HG03060 (cell line): ENCODE data around the gene GALNT14.

Source experiments
- ATAC-seq: cut with Tn5 transposase; IDR thresholded peaks from one replicate; pipeline ENCODE4 v1.9.1; 2021; ENCODE audit warnings: low read depth, moderate number of reproducible peaks; ENCODE audit not compliant: unreplicated experiment

GALNT14 gene

DNA sequence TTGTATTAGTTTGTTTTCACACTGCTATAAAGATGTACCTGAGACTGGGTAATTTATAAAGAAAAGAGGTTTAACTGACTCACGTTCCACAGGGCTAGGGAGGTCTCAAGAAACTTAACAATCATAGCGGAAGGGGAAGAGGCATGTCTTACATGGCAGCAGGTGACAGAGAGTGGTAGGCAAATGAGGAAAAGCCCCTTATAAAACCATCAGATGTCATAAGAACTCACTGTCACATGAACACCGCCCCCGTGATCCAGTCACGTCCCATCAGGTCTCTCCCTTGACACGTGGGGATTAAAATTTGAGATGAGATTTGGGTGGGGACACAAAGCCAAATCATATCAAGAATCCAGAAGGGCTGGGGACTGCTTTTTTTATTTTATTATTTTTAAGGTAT is 120.0 kb downstream of the GALNT14 start:
- no peak for ATAC-seq

DNA sequence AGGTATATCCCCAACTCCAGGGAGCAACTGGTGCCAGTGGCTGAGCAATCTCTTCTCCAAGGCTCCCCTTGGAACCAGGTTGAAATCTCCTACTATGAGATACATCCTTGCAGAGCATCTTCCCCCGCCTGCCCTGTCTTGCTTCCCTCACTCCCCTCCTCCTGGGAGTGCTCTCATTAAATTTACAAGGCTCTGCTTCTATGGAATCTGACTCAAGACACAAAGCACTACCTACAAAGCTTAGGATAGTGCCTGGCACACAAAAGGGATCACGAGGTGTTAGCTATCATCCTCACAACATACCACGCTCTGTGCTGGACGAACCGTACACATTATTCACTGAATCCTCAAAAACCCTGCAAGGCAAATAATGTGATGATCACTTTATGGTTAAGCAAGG is 121.6 kb downstream of the GALNT14 start:
- no peak for ATAC-seq

DNA sequence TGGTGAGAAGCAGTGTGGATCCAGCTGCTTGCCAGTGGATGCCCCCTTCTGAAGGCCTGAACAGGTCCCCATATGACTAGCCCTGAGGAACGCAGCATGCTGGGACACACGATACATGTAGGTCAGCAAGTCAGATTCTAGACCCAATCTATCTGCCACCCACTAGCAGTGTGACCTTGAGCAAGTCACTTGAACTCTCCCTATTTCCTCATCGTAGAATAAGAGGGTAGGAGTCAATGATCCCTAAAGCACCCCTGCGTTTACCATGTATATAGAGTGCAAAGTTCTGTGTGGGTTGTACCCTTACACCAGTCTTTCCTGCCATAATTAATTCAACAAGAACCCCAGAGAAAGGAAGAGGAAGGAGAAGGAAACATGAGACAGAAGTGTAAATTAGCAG is 123.7 kb downstream of the GALNT14 start:
- ATAC-seq: no peak

DNA sequence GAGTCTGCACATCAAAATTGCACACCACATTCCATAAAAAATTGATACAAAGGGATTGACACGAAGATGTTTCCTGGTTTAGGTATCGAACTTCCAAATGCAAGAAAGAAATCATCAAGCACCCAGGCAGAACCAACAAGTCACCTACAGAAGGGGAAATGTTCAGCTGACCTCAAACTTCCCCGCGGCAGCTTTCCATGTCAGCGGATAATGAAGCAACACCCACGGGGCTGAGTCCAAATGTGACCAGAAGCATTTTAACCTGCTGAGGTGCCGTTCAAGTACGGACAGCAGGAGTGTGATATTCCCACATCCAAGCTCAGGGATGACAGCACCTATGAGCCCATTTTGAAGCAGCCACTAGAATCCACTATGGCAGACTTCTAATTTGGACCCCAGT is 124.9 kb downstream of the GALNT14 start:
- ATAC-seq: no peak

DNA sequence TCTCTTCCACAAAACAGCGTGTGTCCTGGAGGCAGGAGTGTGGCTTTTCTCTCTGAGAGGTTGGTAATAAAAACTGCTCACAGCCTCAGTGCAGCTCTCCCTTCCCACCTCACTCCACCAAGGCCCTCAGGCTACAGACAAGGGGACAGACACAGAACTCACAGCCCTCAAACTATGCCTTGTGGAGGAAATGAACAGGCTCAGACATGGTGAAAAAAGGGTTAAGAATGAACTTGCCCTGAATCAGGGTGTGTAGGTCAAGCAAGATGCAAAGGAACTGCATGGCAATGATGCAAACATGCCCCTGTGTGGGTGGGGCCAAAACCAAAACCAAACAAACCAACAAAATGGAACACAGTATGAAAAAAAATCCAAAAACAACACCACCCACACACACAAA is 125.8 kb downstream of the GALNT14 start:
- no peak for ATAC-seq

DNA sequence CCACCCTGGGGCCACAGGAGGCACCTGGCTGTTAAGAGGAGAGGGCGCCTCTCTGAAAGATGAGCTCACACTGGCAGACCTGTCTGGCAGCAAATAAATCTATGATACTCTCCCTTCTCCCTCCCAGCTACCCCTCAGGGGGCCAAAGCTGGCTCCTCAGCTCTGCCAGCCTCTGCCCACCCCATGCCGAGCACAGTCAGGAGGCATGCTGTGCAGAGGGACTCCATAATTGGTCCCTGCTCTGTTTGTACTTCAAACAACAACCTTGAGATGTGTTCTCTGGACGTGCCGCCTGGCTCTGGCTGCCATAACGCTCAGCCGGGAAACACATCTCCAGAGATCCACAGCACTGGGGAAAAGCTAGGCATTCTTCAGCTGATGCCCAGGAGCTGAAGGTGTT is 126.7 kb downstream of the GALNT14 start:
- no peak for ATAC-seq

DNA sequence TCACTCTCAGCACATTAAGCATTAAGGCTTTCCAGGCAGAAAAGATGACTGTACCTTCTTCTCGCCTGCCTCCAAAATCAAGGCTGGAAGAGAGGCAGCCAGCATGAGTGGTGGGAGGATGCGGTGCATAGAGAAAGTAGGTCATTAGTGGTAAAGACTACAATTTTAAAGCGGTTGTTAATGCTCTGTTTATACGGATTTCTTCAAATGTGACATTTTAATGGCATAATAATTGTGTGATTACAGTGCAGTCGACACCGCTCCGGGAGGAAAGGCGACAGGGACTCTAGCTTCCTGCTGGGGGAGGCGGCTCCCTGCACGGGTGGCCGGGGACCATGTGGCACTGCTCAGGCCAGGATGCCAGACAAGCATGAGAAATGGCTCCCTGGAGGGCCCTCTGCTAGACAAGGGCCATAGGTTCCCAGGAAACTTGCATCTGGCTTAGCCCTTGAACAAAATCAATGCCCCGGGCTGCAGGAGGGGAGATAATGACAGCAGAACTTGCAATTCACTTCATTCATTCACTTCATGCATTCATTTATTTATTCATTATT is 129.6 kb downstream of the GALNT14 start:
- ATAC-seq: no peak

DNA sequence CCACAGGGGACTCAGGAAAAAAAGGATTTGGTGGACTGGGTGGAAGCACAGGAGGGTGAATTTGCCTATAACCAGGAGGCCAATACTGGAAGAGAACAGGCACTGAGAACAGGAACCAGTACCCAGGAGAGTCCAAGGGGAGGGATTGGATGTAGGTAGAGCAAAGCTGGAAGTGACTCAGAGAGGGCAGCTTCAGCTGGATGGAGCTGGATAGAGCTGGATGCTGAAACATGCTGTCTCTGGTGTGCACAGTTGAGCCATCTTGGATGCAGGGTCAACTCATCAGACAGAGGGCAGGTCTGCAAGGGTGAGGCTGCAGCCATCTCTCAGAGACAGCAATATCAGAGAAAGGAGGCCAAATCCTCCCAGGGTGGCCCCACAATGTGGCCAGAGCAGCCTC is 134.0 kb downstream of the GALNT14 start:
- ATAC-seq: no peak

DNA sequence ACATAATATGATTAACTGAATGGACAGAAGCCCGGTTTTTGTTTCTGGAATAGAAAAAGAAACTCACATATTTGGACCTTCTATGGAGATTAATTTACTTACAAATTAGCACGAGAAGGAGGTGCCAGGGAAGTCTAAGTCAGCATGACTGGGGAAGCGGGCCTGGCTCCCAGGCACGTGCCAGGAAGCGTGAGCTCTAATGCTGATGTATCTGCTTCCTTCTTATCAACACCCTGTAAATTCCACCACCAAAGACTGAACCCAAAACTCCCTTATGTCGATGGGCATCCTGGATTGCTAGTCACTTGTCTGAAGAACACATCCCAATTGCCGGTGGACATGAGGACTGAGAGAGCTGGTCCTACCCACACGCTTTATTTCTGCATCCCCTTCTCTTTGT is 134.5 kb downstream of the GALNT14 start:
- no peak for ATAC-seq

DNA sequence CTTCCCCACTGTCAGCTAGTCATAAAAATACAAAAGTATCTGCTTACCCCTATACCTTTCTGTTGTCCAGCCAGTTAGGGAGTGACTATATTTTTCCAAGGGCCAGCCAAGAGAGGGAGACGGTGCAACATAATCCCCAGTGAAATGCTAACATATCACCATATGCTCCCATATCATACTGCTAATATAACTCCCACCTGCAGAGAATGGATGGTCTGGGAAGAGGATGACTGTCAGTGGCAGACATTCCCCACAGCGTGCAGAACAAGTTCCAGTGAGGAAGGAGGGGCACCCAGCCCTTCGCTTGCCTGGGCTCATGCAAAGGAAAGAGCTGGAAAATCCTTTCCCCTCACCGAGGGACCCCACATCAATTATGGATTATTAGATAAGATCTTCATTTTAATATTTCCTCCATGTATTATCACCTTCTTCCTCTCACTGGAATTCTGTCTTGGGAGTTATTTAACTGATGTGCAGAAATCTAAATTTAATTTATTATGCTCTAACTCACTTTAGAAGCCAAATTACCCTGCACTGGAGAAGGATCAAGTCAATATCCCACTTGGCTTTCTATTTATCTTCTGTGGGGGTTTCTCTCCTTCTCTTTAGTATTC is 135.6 kb downstream of the GALNT14 start:
- no peak for ATAC-seq

DNA sequence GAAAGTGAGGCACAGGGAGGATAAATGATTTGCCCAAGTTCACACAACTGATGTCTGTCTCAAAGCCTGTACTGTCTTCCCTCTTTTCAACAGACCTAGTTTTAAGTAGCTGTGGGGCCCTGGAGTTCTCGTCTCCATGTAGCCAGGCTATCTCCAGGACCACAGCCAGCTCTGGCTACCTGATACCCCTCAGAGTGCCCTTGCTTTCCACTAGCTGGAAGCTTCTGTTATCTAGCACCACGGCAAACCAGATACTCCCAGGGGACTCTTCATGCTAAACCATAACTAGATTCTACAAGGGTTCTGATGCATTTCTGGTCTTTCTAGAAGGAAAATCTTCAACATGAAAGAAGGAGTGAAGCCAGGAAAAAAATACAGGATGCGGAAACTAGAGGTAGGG is 137.3 kb downstream of the GALNT14 start:
- no peak for ATAC-seq

DNA sequence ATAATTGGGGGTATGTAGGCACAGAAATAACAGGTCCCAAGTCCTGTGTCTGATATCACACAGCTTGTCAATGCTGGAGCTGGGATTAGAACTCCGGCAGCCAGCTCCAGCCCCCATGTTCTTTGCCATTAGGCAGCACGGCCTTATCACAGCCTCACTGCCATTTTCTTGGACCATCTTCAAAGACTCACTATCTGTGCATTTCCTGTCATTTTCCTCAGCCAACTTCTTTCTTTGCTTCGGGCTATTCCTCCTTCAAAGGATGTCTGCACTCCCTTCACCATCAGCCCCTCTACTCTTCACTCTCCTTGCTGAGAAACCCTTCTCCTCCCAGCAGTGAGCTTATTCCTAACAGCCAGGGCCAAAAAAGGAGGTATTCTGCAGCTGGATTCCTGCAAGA is 139.6 kb downstream of the GALNT14 start:
- no peak for ATAC-seq

DNA sequence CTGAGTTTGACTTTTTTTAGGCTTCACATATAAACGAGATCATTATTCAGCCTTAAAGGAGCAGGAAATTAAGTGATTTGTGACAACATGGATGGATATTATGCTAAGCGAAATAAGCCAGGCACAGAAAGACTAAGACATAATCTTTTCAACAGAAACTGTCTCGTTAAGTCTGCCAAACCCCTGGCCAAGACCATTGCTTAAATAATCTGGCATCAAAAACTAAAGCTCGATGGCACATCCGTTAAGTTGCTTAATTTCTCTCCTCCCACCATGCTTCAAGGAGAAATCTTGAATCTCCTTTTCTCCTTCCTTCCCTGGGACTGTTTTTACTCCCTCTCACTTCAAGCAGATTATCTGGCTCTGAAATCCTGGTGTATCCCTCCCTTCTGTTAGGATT is 140.3 kb downstream of the GALNT14 start:
- ATAC-seq: no peak

DNA sequence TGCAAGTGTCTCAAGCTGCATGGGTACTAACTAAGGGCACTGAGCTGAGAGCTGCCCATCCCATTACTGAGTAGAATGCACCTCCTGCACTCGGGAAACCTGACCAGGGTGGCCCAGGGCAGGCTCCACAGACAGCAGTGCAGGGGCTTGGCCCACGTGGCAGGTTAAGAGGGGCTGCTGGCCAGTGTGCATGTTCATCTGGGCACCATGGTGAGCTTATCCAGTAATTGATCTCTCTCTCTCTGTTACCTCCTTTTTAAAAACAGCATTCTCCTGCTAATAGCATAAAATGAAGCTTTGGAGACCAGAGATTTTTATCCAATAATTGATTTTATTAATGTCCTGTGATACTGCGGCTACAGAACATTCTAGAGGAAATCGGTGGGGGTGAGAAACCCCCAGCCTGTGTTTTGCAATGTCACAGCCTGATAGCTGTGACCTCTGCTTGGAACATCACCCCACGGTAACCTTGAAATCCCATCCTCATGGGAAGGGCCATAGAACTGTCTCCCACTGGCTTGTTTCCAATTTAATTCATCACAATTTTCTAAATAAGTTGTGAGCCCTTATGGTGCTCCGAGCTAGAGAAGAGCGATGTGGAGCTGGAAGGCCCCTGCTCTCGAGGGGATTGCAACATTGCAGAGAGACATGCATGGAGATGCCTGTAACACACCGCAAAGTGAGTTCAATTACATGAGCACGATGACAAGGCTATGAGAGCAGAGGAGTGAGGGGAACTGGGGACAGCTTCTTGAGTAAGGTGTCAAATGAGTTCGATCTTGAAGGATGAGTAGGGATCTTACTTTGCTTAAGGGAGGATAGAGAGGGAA is 143.8 kb downstream of the GALNT14 start:
- no peak for ATAC-seq

DNA sequence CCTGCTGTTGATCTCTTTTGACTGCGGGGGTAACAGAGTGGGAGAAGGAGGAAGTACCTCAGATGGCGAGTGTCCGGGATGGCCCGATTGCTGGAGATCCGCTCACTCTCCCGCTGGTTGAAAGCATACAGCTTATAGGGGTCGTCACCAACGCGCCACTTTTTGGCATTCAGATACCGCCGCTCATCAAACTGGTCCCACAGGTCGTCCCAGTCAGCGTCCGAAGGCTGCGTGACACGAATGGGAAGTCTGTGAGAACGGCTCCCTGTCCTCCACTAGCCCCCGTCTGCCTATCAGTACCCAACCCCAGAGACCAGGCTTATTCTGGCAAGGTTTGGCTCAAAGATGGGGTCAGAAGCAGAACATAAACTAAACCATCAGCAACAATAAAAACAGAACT is 145.5 kb downstream of the GALNT14 start:
- ATAC-seq: no peak

DNA sequence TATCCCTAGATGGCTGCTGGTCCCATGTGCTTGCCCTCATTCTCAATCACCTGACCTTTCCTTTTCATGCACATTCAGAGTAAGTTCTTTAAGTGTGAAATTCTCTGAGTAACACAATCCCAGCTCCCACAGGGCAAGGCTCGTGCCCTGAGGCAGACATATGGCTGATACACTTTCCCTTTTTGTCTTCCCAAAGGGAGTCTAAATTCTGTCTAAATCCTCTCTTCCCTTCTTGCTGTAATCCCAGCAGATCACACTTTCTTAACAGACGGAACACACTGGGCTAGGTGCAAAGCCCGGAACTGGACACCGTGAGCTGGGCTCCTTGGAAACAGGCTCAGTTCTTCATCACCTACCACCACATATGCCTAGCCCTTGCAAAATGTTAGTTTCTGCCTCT is 147.6 kb downstream of the GALNT14 start:
- ATAC-seq: no peak

DNA sequence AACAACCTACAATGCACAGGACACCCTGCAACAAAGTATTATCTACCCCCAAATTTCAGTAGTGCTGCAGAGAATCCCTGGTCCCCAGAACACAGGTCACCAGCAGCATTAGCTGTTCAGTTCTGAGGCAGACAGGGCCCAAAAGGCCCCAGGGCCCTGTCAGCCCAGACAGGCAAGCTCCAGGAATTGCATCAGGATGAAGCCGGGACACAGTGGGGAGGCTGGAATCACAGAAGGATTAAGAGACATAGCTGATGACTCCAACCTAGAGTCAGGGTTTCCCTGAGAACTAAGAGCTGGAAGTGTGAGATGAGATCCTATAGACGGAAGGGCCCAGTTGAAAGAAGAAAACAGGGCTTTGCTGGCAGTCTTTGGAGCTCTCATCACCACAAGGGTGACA is 148.1 kb downstream of the GALNT14 start:
- ATAC-seq: no peak

DNA sequence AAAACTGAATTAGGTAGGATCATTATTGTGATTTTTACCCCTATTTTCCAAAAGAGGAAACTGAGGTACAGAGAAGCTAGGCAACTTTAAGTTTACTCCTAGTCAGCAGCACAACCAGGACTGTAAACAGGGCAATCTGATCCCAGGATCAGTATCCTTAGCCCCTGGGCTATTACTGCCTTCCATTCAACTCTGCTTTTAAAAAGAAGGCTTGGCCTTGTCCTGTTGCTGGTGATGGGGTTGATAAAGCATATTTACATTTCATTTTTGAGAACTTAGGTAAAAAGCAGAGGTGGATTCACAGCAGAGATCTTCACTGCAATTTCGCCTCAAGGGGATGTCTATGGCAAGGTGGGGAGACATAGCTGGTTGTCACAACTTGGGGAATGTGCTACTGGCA is 148.5 kb downstream of the GALNT14 start:
- no peak for ATAC-seq

DNA sequence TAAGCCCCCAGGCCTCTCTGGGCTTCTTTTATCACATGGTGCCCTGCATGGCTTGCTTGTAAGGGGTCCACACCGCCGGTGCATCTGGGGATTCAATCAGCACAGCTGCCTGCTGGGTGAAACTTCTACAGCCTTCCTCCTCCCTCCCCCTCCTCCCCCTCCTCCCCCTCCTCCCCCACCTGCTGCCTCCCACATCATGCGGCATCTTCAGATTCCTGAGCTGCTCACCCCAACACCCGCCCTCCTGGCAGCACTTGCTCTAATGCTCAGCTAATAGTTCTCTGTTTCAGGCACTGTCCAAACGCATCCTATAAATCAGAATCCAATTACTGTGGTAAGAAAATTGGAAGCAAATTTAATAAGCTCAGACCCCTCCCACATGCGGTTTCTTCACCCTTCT is 150.7 kb downstream of the GALNT14 start:
- ATAC-seq: no peak

DNA sequence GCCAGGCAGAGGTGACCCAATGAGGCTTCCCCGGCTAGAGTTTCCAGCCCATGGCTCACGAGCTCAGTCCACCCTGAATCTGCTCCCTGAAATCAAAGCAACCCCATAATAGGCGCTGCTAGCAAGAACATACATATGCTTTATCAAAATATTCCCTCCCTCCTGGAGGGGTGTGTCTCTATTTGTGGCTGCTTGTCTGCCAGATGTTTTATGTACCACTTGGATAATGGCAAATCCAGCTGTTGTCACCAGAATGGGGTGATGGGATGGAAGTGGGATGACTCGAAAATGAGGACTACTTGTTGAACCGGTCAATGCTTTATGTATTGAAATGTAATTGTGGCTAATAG is 152.0 kb downstream of the GALNT14 start:
- ATAC-seq: no peak

DNA sequence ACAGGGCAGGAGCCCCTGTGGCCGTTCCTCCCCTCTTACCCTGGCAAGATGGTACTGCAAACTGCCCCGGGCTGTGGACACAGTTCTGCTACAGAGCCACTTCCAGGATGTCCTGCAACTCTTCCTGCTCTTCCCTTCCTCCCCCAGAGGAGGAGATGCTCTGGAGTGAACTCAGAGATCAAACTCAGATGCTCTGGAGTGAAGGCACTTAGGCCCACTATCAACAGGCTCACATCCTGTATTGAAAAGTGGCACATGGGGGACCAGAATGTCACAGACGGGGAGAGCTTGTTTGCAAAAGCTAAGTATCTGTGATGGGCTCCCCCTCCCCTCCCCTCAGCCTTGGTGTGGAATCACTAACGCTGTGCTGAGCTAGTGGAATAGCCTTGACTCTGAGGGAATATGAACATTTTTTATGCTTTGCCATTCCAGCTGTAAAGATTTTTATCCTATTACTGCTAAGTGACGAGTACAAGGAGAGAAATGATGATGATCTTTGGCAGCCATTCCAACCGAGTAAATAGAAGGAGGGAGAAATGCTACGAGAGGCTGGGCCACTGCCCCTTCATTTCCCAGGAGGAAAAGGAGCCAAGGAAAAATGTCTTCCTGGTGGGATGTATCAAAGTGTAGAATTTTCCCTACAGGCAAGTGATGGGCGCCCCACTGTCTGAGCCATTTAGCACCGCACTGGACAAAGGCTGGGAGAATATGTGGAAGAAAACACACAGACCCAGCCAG is 152.6 kb downstream of the GALNT14 start:
- ATAC-seq: no peak

DNA sequence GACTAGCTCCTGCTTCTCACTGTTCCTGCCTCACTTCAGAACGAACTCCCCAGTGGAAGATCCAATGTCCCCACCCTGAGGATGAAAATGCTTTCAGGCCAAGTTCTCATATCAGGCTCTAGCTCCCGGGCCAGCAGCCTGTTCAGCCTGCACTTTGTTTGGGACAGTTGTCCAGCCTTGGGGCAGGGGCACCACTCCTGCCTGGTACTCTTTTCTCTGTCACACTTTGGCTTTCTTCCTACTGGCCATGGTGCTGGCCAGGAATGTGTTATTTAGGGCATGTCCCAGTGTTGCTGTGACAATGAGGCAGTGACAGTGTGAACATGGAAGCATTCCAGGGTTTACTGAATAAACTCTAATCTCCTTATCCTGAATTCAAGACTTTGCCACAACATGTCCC is 154.1 kb downstream of the GALNT14 start:
- ATAC-seq: no peak
